Measurements from ENCODE around the gene RPGR.

The RPGR gene

GRCh38 chrX:38277802-38278201 is 49.5 kb downstream of the RPGR start:
- no peak for DNase-seq (ENCODE audit: low read depth, low spot score)
- H3K4me1 ChIP-seq (ENCODE audit: insufficient read depth, insufficient read length): peaks cover 2% of the 10 kb centered on the region
- peaks cover 2% of the 10 kb centered on the region for H3K36me3 ChIP-seq (ENCODE audit: insufficient read depth, insufficient read length, low read length)
- no peak overlapping the region for H3K9ac ChIP-seq (ENCODE audit: insufficient read length, low read depth)
- no peaks in the 10 kb centered on the region for H3K9me3 ChIP-seq (ENCODE audit: insufficient read depth, low read length)
- H3K27me3 ChIP-seq (ENCODE audit: insufficient read depth, insufficient read length): no peaks in the 10 kb centered on the region
- TF ChIP-seq ZNF274 (IDR thresholded peaks at IDR 0.05; ENCODE audit: low read depth, low read length) (no peak), YY1 (IDR thresholded peaks at IDR 0.05; ENCODE audit: insufficient read depth, insufficient read length) (no peak), SUZ12 (IDR thresholded peaks at IDR 0.05; ENCODE audit: extremely low read depth, insufficient read depth, insufficient read length) (no peak)
- no peak overlapping the region for H3K4me3 ChIP-seq (ENCODE audit: insufficient read length, low read depth)

DNA sequence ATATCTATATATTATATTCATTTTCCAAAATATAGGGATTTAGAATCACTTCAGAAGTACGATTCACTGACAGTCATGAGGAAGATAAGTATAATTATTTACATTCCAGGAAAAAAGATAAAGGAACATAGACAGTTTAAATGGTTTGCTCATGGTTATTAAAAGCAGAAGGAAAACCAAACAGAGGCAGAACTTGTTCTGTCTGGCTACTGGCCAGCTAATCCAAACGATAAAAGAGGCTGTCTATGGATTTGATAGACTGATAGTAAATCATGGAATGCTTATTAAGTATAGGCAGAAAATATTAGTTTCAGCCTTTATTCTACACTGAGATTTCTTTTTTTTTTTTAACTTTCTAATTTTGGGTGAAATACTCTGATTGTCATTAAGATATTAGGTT is 50.2 kb downstream of the RPGR start:
- no peaks in the 10 kb centered on the region for H3K27me3 ChIP-seq (ENCODE audit: insufficient read depth, insufficient read length)
- peaks cover 2% of the 10 kb centered on the region for H3K4me1 ChIP-seq (ENCODE audit: insufficient read depth, insufficient read length)
- no peaks in the 10 kb centered on the region for H3K9me3 ChIP-seq (ENCODE audit: insufficient read depth, low read length)
- no peak for TF ChIP-seq ZNF274 (IDR thresholded peaks at IDR 0.05; ENCODE audit: low read depth, low read length)
- TF ChIP-seq YY1 (IDR thresholded peaks at IDR 0.05; ENCODE audit: insufficient read depth, insufficient read length): no peak
- no peak for TF ChIP-seq SUZ12 (IDR thresholded peaks at IDR 0.05; ENCODE audit: extremely low read depth, insufficient read depth, insufficient read length)
- peaks cover 2% of the 10 kb centered on the region for H3K36me3 ChIP-seq (ENCODE audit: insufficient read depth, insufficient read length, low read length)
- no peak overlapping the region for H3K4me3 ChIP-seq (ENCODE audit: insufficient read length, low read depth)
- no peak for DNase-seq (ENCODE audit: low read depth, low spot score)
- no peak overlapping the region for H3K9ac ChIP-seq (ENCODE audit: insufficient read length, low read depth)

DNA sequence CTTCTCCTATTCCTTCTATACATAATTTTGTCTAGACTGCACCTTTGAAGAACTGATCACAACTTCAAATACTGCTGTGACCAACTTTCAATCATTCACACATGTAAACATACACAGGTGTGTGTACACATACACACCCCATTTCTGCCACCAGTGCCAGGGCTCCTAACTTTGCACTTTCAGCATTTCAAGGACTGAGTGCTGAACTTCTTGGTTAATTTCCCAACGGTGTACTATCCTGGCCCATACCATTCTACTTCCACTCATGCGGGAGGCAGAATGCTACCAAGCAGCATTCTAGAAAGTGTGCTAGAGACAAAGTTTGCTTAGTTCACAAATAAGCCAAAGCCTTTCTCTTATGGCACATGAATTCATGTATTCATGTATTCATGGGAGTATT is 51.2 kb downstream of the RPGR start:
- no peak for DNase-seq (ENCODE audit: low read depth, low spot score)
- Histone ChIP-seq H3K27me3 (ENCODE audit: insufficient read depth, insufficient read length) (no peaks in the 10 kb centered on the region), H3K36me3 (ENCODE audit: insufficient read depth, insufficient read length, low read length) (peaks cover 2% of the 10 kb centered on the region), H3K9ac (ENCODE audit: insufficient read length, low read depth) (no peak overlapping the region), H3K9me3 (ENCODE audit: insufficient read depth, low read length) (no peaks in the 10 kb centered on the region), H3K4me1 (ENCODE audit: insufficient read depth, insufficient read length) (peaks cover 2% of the 10 kb centered on the region), H3K4me3 (ENCODE audit: insufficient read length, low read depth) (no peak overlapping the region)
- TF ChIP-seq SUZ12 (IDR thresholded peaks at IDR 0.05; ENCODE audit: extremely low read depth, insufficient read depth, insufficient read length) (no peak), YY1 (IDR thresholded peaks at IDR 0.05; ENCODE audit: insufficient read depth, insufficient read length) (no peak), ZNF274 (IDR thresholded peaks at IDR 0.05; ENCODE audit: low read depth, low read length) (no peak)

DNA sequence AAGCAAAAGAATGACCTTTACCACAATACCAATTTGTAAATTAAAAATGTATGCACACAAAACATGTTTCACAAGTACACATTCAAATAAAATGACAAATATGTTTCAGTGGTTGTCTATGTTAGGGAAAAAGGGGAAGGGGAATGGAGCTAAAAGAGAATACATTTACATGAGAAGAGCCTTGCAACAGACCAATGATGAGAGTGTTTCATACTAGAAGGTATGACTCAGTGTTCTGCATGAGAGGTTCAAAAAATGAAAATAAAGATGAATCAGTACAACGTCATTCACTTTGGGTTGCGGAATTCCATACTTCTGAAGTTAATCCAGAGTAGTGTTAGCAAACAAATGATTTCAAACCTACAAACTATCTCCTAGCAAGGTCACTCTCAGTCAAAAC is 51.7 kb downstream of the RPGR start:
- no peak for TF ChIP-seq SUZ12 (IDR thresholded peaks at IDR 0.05; ENCODE audit: extremely low read depth, insufficient read depth, insufficient read length)
- TF ChIP-seq YY1 (IDR thresholded peaks at IDR 0.05; ENCODE audit: insufficient read depth, insufficient read length): no peak
- TF ChIP-seq ZNF274 (IDR thresholded peaks at IDR 0.05; ENCODE audit: low read depth, low read length): no peak
- no peaks in the 10 kb centered on the region for H3K9me3 ChIP-seq (ENCODE audit: insufficient read depth, low read length)
- no peak overlapping the region for H3K4me3 ChIP-seq (ENCODE audit: insufficient read length, low read depth)
- H3K27me3 ChIP-seq (ENCODE audit: insufficient read depth, insufficient read length): no peaks in the 10 kb centered on the region
- H3K9ac ChIP-seq (ENCODE audit: insufficient read length, low read depth): no peak overlapping the region
- peaks cover 2% of the 10 kb centered on the region for H3K36me3 ChIP-seq (ENCODE audit: insufficient read depth, insufficient read length, low read length)
- peaks cover 2% of the 10 kb centered on the region for H3K4me1 ChIP-seq (ENCODE audit: insufficient read depth, insufficient read length)
- no peak for DNase-seq (ENCODE audit: low read depth, low spot score)

DNA sequence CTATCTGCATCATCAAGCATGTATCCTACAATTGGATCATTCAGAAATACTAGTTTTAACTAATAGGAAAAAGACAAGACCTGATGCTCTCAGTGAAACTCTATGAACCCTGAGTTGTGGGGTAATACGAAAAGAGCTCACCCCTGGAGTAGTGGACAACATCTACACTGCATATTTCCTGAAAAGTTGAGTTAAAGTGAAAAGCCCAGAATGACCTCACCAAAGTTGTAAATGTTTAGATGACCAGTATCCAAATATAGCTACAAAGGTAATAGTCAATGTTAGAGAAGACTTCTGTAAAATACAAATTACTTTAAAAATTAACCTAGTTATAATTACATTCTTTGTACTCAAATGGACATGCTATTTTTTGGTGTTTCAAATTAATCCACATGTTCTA is 53.9 kb downstream of the RPGR start:
- Histone ChIP-seq H3K9ac (ENCODE audit: insufficient read length, low read depth) (no peak overlapping the region), H3K9me3 (ENCODE audit: insufficient read depth, low read length) (no peaks in the 10 kb centered on the region), H3K27me3 (ENCODE audit: insufficient read depth, insufficient read length) (no peaks in the 10 kb centered on the region), H3K4me1 (ENCODE audit: insufficient read depth, insufficient read length) (no peaks in the 10 kb centered on the region), H3K4me3 (ENCODE audit: insufficient read length, low read depth) (no peak overlapping the region), H3K36me3 (ENCODE audit: insufficient read depth, insufficient read length, low read length) (peaks cover 2% of the 10 kb centered on the region)
- TF ChIP-seq YY1 (IDR thresholded peaks at IDR 0.05; ENCODE audit: insufficient read depth, insufficient read length) (no peak), ZNF274 (IDR thresholded peaks at IDR 0.05; ENCODE audit: low read depth, low read length) (no peak), SUZ12 (IDR thresholded peaks at IDR 0.05; ENCODE audit: extremely low read depth, insufficient read depth, insufficient read length) (no peak)
- no peak for DNase-seq (ENCODE audit: low read depth, low spot score)

DNA sequence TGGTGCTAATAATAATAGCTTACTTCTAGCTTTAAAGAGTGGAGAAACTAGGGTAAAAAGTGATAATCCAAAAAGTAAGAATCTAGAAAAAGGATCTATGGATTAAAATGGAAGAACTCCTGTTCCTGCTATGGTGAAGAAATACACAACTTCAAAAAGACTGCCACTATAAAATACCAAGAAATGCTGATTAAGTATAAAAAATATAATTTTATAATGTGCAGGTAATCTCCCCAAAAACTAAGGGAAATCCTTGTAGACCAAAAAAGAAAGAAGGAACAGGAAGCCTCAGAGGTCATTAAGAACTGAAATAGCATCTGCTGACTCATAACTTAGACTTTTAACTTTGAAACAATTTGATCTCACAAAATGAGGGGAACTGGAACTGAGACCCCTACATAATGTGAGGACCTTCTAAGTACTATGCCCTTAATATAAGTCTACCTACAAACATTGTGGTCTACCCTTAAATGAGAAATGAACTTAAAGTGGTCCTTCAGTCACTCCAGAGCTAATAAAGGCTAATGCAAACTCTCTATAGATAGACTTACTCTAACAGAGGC is 56.1 kb downstream of the RPGR start:
- Histone ChIP-seq H3K9me3 (ENCODE audit: insufficient read depth, low read length) (no peaks in the 10 kb centered on the region), H3K27me3 (ENCODE audit: insufficient read depth, insufficient read length) (no peaks in the 10 kb centered on the region), H3K36me3 (ENCODE audit: insufficient read depth, insufficient read length, low read length) (peaks cover 2% of the 10 kb centered on the region), H3K9ac (ENCODE audit: insufficient read length, low read depth) (no peak overlapping the region), H3K4me1 (ENCODE audit: insufficient read depth, insufficient read length) (no peaks in the 10 kb centered on the region), H3K4me3 (ENCODE audit: insufficient read length, low read depth) (no peak overlapping the region)
- TF ChIP-seq SUZ12 (IDR thresholded peaks at IDR 0.05; ENCODE audit: extremely low read depth, insufficient read depth, insufficient read length) (no peak), YY1 (IDR thresholded peaks at IDR 0.05; ENCODE audit: insufficient read depth, insufficient read length) (no peak), ZNF274 (IDR thresholded peaks at IDR 0.05; ENCODE audit: low read depth, low read length) (no peak)
- no peak for DNase-seq (ENCODE audit: low read depth, low spot score)

GRCh38 chrX:38268011-38268410 is 59.3 kb downstream of the RPGR start:
- no peak overlapping the region for H3K4me3 ChIP-seq (ENCODE audit: insufficient read length, low read depth)
- no peaks in the 10 kb centered on the region for H3K27me3 ChIP-seq (ENCODE audit: insufficient read depth, insufficient read length)
- DNase-seq (ENCODE audit: low read depth, low spot score): no peak

More at GRCh38 chrX:38268011-38268410, 59.3 kb downstream of the RPGR start:
- H3K9me3 ChIP-seq (ENCODE audit: insufficient read depth, low read length): no peaks in the 10 kb centered on the region
- TF ChIP-seq ZNF274 (IDR thresholded peaks at IDR 0.05; ENCODE audit: low read depth, low read length) (no peak), SUZ12 (IDR thresholded peaks at IDR 0.05; ENCODE audit: extremely low read depth, insufficient read depth, insufficient read length) (no peak), YY1 (IDR thresholded peaks at IDR 0.05; ENCODE audit: insufficient read depth, insufficient read length) (no peak)
- no peak overlapping the region for H3K9ac ChIP-seq (ENCODE audit: insufficient read length, low read depth)
- no peaks in the 10 kb centered on the region for H3K36me3 ChIP-seq (ENCODE audit: insufficient read depth, insufficient read length, low read length)
- no peaks in the 10 kb centered on the region for H3K4me1 ChIP-seq (ENCODE audit: insufficient read depth, insufficient read length)
